Large intestine (tissue), 3 donors: ENCODE measurements around the gene PTCH2. TPM values are rescaled to one million over a fixed set of nuclear protein-coding genes. Genes with fewer than 3 reads are reported as not detected.
"Not testable (repeated sequence)": the region's sequence is repeated elsewhere in the genome, so short reads cannot be mapped to it uniquely, and the experiment has no call there.

ENCODE experiments used
- DNase-seq, 2 donors: peaks; one replicate each; pipeline versions ENCODE4 v3.0.0 to v3.0.0-alpha.2; 2013
- H3K27ac ChIP-seq: one replicate; pipeline ENCODE4 v1.5.1; 2013; ENCODE audit warnings: low read length
- H3K27me3 ChIP-seq: 2 replicates; pipeline ENCODE4 v1.6.1; 2013; ENCODE audit warnings: low read length; ENCODE audit not compliant: control insufficient read depth, insufficient read depth
- H3K36me3 ChIP-seq: 2 replicates; pipeline ENCODE4 v1.6.1; 2013; ENCODE audit warnings: low read length; ENCODE audit not compliant: control insufficient read depth, insufficient read depth
- H3K4me1 ChIP-seq: one replicate; pipeline ENCODE4 v1.6.1; 2013; ENCODE audit warnings: low read length; ENCODE audit not compliant: control insufficient read depth, insufficient read depth
- H3K4me3 ChIP-seq: one replicate; pipeline ENCODE4 v1.5.1; 2013; ENCODE audit warnings: low read length
- H3K9me3 ChIP-seq: one replicate; pipeline ENCODE4 v1.6.1; 2013; ENCODE audit warnings: mild to moderate bottlenecking, low read depth, low read length, moderate library complexity; ENCODE audit not compliant: control insufficient read depth
- WGBS: methylation state at CpG from one replicate; pipeline ENCODE4 v1.1.5; 2013; ENCODE audit warnings: low lambda C conversion rate; ENCODE audit not compliant: insufficient coverage; 5-methylcytosine and 5-hydroxymethylcytosine counted together
- polyA plus RNA-seq: library from polyadenylated mRNA; unstranded; fragments of 120-200 nt; gene quantifications from one replicate; pipeline ENCODE4 v1.2.1, GENCODE V29; 2013

The PTCH2 gene
- polyA plus RNA-seq, 1 donor, result 3.9 TPM

DNA sequence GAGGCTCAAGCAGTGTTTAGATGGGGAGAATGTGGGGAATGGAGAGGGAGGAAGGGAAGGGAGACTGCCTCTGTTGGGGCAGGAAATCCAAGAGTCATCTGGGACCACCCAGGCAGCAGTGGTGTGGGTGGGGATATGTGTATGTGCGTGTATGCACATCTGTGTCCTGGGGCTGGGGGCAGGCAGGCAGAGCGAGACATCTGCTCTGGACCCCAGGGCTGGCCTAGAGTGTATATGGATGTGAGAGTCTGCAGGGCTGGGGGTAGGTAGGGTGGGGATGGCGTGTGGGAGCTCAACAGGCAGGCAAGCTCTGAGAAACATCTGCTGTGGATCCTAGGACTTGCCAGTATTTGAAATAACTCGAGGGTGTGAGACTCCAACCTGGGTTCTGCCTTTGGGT is 3.5 kb downstream of the PTCH2 start:
- no peaks in the 10 kb centered on the region for H3K36me3 ChIP-seq
- H3K4me1 ChIP-seq, result peaks cover 6% of the 10 kb centered on the region
- WGBS, result no CpG with 5 or more reads among the region's 4 CpGs
- H3K27ac ChIP-seq, result no peak overlapping the region
- H3K4me3 ChIP-seq, result no peak overlapping the region
- peak in 1 of 2 donors; percentile 29 for DNase-seq
- H3K9me3 ChIP-seq, result peaks cover 3% of the 10 kb centered on the region
- H3K27me3 ChIP-seq, result no peaks in the 10 kb centered on the region

GRCh38 chr1:44838294-44838693 is 4.8 kb downstream of the PTCH2 start:
- H3K27me3 ChIP-seq, DNase-seq, H3K4me3 ChIP-seq, H3K36me3 ChIP-seq, H3K4me1 ChIP-seq, H3K27ac ChIP-seq, H3K9me3 ChIP-seq: not testable (repeated sequence)
- no CpG with 5 or more reads among the region's 11 CpGs for WGBS

DNA sequence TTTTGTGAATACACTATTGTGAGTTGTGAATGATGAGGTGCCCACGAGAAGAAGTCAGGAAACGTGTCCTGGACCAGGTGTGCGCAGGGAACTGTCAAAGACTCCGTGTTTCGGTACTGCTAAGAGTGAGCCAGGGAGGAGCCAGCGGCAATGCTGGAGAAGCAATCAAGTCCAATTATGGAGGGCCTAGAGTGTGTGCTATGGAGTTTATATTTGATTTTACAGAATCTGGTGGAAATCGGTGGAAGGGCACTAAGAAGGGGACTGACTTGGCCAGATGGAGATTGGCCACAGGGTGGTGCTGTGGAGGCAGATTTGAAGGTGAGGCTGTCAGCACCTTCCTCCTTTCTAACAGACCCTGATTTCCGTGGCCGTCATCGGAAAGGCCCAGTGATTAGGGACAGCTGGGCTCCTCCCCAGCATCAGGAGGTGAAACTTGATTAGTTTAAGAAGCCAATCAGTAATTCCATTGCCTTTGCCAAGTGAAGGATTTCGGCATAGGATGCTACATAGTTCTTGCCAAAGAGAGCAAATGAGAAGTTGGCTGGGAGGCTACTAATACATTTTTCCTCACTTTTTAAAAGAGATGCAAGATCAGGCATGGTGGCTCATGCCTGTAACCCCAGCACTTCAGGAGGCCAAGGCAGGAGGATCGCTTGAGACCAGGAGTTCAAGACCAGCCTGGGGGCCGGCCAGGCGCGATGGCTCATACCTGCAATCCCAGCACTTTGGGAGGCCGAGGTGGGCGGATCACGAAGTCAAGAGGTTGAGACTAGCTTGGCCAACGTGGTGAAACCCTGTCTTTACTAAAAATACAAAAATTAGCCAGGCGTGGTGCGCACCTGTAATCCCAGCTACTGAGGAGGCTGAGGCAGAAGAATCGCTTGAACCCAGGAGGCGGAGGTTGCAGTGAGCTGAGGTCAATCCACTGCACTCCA is 7.0 kb downstream of the PTCH2 start:
- Histone ChIP-seq H3K4me1 (peaks cover 12% of the 10 kb centered on the region), H3K4me3 (no peak overlapping the region), H3K27me3 (no peaks in the 10 kb centered on the region), H3K36me3 (no peaks in the 10 kb centered on the region), H3K9me3 (no peaks in the 10 kb centered on the region), H3K27ac (no peak overlapping the region)
- WGBS, result no CpG with 5 or more reads among the region's 23 CpGs
- peak; percentile 73 to 76 for DNase-seq

- Histone ChIP-seq H3K4me1 (peaks cover 18% of the 10 kb centered on the region), H3K9me3 (no peaks in the 10 kb centered on the region), H3K27me3 (no peaks in the 10 kb centered on the region), H3K4me3 (no peak overlapping the region), H3K27ac (no peak overlapping the region), H3K36me3 (no peaks in the 10 kb centered on the region)
- 44% methylated on average over 1 of the region's 7 CpGs for WGBS
- no peak for DNase-seq
Measured at GRCh38 chr1:44834328-44834727, 8.7 kb downstream of the PTCH2 start.

DNA sequence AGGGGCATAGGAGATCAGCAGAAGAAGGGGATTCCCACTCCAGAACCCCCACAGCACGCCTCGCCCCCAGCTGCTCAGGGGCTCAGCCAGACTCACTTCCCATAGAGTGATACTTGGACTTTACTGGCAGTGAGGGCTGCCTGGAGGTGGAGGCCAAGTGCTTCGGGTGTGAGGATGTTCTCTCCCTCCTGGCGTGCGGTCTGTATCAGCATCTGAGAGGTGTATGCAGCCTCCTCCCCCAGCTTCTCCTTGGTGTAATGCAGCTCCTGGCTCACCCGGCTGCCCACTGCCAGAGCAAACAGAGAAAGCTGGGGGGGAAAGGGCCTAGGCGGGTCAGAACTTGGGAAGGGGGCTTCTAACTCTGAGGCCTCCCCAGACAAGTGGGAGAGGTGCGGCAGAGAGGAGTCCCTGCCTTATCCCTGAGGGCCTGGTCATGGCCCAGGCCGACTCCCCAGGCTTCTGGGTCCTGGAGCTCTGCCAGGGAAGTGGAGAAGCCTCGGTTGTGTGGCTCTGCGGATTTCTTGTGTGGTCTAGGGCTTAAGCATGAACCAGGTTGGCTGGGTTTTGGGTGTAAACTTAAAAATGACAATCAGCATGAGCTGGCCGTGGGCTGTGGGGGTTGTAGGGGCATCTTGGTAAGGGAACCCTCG is 10.9 kb downstream of the PTCH2 start:
- peaks cover 22% of the 10 kb centered on the region for H3K4me1 ChIP-seq
- H3K27ac ChIP-seq, result no peak overlapping the region
- H3K27me3 ChIP-seq, result no peaks in the 10 kb centered on the region
- no peaks in the 10 kb centered on the region for H3K36me3 ChIP-seq
- no CpG with 5 or more reads among the region's 13 CpGs for WGBS
- H3K9me3 ChIP-seq, result no peaks in the 10 kb centered on the region
- no peak for DNase-seq
- H3K4me3 ChIP-seq, result no peak overlapping the region

- Histone ChIP-seq H3K27ac (no peak overlapping the region), H3K4me1 (peaks cover 29% of the 10 kb centered on the region), H3K9me3 (no peaks in the 10 kb centered on the region), H3K4me3 (no peak overlapping the region), H3K27me3 (no peaks in the 10 kb centered on the region), H3K36me3 (no peaks in the 10 kb centered on the region)
- DNase-seq, result peak in 1 of 2 donors; percentile 43
- WGBS, result no CpG with 5 or more reads among the region's 9 CpGs
Measured at GRCh38 chr1:44831516-44831915, 11.5 kb downstream of the PTCH2 start.

DNA sequence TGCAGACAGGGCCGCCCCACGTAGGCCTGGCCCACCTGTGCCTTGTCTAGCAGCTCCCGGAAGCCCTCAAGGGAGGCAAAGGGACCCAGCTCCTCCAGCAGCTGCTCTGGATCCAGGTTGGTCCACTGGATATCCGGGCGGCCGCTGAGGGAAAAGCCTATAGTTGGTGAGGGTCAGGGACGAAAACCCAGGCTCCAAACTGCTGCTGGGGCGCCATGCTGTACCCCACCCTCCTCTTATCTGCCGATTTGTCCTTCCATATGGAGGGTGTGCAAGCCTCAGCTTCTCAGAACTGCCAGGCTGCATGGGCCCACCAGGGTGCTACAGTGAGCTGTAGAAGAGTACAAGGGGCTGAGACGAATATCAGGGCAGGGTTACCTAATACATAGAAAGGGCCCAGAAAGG is 12.2 kb downstream of the PTCH2 start:
- no peak overlapping the region for H3K4me3 ChIP-seq

DNA sequence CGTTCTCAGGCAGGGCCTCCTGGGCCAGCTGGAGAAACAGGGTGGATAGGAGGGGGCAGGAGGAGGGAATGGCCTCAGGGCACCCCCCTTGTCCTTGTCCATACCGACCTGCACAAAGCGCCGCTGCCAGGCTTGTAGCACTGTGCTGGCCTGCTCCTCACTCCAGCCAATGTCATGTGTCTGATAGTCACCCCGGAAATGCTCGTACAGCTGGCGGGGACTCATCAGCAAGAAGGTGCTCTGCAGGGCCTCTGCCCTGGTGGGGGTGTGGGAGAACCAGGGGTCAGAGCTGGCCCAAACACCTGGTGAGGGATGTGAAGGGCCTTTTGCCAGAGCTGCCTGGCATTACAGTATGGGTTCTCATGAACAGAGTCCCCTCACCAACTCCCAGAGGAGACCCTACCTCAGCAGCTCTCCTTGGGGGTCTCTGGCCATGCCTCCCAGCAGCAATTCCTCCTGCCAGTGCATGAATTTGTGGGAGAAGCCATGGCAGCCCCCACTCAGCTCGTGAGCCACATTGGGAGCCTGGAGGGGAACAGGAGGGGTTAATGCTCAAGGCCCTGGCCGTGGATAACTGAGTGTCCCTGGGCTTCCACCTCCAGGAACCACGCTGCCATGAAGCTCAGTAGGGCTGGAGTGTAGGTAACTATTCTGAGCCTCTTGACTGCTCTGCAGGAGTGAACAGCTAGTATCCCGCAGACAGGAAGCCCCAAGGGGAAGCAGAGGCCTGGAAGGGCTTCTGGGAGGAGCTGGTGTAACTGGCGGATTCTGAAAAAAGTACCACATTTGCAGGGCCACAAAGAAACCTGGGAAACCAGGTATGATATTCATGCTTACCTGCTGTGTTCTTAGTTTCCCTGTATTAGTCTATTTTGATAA is 13.3 kb downstream of the PTCH2 start:
- Histone ChIP-seq H3K27me3 (no peaks in the 10 kb centered on the region), H3K4me3 (no peak overlapping the region), H3K36me3 (no peaks in the 10 kb centered on the region), H3K4me1 (peaks cover 36% of the 10 kb centered on the region), H3K9me3 (no peaks in the 10 kb centered on the region), H3K27ac (no peak overlapping the region)
- DNase-seq, result no peak
- no CpG with 5 or more reads among the region's 12 CpGs for WGBS

More for the DNA sequence above, 12.2 kb downstream of the PTCH2 start:
- Histone ChIP-seq H3K9me3 (no peaks in the 10 kb centered on the region), H3K36me3 (no peaks in the 10 kb centered on the region), H3K4me1 (peaks cover 32% of the 10 kb centered on the region), H3K27ac (no peak overlapping the region), H3K27me3 (no peaks in the 10 kb centered on the region)
- no CpG with 5 or more reads among the region's 10 CpGs for WGBS
- DNase-seq, result no peak

- DNase-seq, result no peak
- Histone ChIP-seq H3K27me3 (no peaks in the 10 kb centered on the region), H3K27ac (no peak overlapping the region), H3K9me3 (no peaks in the 10 kb centered on the region), H3K4me3 (no peak overlapping the region), H3K36me3 (no peaks in the 10 kb centered on the region), H3K4me1 (peaks cover 36% of the 10 kb centered on the region)
- no CpG with 5 or more reads among the region's 15 CpGs for WGBS
Measured at GRCh38 chr1:44828841-44829440, 14.1 kb downstream of the PTCH2 start.
